ENCODE data around the gene TGM5.

DNA sequence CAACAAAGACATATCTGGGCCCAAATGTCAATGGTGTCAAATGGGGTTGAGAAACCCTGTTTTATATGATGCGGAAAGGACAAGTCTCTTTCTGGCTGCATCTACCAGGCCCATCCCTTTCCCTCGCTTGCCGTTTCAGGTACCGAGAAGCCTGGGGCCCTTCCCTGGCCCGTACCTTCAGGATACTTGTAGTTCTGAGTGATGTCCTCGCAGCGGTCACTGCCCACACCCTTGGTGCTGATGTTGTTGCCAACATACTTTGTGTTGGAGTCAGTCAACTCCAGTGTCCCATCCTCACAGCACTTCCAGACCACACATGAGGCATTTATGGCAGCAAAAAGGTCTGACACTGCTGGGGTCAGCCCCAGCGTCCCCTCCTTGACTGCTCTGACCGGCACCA is 59.7 kb downstream of the TGM5 start:
- TF ChIP-seq POLR2A (IDR thresholded peaks at IDR 0.05): no peak
- TF ChIP-seq, protein P1, sequence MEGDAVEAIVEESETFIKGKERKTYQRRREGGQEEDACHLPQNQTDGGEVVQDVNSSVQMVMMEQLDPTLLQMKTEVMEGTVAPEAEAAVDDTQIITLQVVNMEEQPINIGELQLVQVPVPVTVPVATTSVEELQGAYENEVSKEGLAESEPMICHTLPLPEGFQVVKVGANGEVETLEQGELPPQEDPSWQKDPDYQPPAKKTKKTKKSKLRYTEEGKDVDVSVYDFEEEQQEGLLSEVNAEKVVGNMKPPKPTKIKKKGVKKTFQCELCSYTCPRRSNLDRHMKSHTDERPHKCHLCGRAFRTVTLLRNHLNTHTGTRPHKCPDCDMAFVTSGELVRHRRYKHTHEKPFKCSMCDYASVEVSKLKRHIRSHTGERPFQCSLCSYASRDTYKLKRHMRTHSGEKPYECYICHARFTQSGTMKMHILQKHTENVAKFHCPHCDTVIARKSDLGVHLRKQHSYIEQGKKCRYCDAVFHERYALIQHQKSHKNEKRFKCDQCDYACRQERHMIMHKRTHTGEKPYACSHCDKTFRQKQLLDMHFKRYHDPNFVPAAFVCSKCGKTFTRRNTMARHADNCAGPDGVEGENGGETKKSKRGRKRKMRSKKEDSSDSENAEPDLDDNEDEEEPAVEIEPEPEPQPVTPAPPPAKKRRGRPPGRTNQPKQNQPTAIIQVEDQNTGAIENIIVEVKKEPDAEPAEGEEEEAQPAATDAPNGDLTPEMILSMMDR (IDR thresholded peaks at IDR 0.05): no peak
- no peak for TF ChIP-seq EP300 (IDR thresholded peaks at IDR 0.05)

Measured in gastroesophageal sphincter (tissue), 3 donors.